K562 (cell line): ENCODE data around the gene SPDEF.

Source experiments
- RCOR1 ChIP-seq, 2 experiments: IDR thresholded peaks; 2 replicates each; pipeline ENCODE4 v1.6.1; 2012; ENCODE audit warnings: low read depth in 2 of 2, low read length in 2 of 2, borderline replicate concordance in 1 of 2, improper control_type of control experiment in 1 of 2
- TF ChIP-seq, protein P1 (sequence below): sonication (generic); formaldehyde crosslinking; IDR thresholded peaks from 2 replicates; pipeline ENCODE4 v1.4.0; 2020; ENCODE audit warnings: mild to moderate bottlenecking, missing genetic modification reagents
- TF ChIP-seq, protein P2 (sequence below), 3 experiments: IDR thresholded peaks in 2 of 3; conservative IDR thresholded peaks in 1 of 3; 2 replicates each; pipeline ENCODE4 v1.5.1; 2011 to 2012; ENCODE audit warnings: low read length in 3 of 3, mild to moderate bottlenecking in 3 of 3, control low read depth in 2 of 3, improper control_type of control experiment in 1 of 3, inconsistent platforms in 1 of 3, low read depth in 1 of 3, mixed read lengths in 1 of 3, moderate library complexity in 1 of 3; ENCODE audit not compliant: insufficient read depth in 2 of 3
- TF ChIP-seq, protein P3 (sequence below): sonication (generic); formaldehyde crosslinking; IDR thresholded peaks from 2 replicates; pipeline ENCODE4 v1.8.1; 2022; ENCODE audit warnings: missing genetic modification reagents

DNA sequence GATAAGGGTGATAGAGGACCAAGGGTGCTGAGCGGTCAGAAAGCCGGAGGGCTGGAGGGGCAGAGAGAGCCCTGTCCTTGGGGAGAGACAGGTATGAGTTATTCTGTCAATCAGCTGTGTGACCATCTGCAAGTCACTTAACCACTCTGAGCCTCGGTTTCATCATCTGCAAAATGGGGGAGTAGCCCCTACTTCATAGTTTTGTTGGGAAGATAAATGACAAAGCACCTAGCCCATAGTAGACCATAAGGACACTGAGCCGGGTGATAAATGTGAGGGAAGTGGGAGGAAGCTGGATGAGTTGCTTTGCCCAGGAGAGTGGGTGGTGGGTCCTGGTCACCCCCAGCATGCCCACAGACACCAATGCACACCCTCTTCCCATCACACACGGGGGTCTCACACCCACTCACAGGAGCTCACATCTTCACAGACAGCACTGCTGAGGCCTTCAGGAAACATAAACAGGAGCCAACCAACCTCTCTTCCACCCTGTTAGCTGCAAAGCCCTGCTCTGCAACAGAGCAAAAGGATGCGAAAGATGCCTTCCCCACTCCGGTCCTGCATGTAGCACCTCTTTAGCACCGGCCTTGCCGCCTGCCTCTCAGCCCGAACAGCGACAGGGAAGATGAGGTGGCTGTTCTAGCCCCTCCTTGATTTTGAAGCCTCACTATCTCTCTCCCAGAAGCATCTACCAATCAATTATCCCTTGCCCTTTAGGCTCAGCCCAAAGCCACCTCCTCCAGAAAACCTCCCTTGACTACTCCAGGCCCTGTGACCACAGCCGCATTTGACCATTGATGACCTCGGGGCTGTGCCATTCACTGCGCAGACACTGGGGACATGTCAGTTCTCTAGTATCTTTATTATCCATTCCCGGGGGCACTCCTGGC lies 18.9 kb downstream of the SPDEF start:
- TF ChIP-seq, protein P1, sequence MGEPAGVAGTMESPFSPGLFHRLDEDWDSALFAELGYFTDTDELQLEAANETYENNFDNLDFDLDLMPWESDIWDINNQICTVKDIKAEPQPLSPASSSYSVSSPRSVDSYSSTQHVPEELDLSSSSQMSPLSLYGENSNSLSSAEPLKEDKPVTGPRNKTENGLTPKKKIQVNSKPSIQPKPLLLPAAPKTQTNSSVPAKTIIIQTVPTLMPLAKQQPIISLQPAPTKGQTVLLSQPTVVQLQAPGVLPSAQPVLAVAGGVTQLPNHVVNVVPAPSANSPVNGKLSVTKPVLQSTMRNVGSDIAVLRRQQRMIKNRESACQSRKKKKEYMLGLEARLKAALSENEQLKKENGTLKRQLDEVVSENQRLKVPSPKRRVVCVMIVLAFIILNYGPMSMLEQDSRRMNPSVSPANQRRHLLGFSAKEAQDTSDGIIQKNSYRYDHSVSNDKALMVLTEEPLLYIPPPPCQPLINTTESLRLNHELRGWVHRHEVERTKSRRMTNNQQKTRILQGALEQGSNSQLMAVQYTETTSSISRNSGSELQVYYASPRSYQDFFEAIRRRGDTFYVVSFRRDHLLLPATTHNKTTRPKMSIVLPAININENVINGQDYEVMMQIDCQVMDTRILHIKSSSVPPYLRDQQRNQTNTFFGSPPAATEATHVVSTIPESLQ (CRISPR knock-in tag): no peak
- TF ChIP-seq, protein P2, sequence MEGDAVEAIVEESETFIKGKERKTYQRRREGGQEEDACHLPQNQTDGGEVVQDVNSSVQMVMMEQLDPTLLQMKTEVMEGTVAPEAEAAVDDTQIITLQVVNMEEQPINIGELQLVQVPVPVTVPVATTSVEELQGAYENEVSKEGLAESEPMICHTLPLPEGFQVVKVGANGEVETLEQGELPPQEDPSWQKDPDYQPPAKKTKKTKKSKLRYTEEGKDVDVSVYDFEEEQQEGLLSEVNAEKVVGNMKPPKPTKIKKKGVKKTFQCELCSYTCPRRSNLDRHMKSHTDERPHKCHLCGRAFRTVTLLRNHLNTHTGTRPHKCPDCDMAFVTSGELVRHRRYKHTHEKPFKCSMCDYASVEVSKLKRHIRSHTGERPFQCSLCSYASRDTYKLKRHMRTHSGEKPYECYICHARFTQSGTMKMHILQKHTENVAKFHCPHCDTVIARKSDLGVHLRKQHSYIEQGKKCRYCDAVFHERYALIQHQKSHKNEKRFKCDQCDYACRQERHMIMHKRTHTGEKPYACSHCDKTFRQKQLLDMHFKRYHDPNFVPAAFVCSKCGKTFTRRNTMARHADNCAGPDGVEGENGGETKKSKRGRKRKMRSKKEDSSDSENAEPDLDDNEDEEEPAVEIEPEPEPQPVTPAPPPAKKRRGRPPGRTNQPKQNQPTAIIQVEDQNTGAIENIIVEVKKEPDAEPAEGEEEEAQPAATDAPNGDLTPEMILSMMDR (IDR thresholded peaks at IDR 0.05 in 2 of 3, conservative IDR thresholded peaks at IDR 0.05 in 1 of 3; ENCODE audit: insufficient read depth in 2 of 3, low read depth in 1 of 3, low read length in 3 of 3): no peak
- peak in 1 of 2 experiments; percentile 75; a peak in 2 of 4 replicates for TF ChIP-seq RCOR1 (IDR thresholded peaks at IDR 0.05; ENCODE audit: borderline replicate concordance in 1 of 2, low read depth in 2 of 2, low read length in 2 of 2)
- TF ChIP-seq, protein P3, sequence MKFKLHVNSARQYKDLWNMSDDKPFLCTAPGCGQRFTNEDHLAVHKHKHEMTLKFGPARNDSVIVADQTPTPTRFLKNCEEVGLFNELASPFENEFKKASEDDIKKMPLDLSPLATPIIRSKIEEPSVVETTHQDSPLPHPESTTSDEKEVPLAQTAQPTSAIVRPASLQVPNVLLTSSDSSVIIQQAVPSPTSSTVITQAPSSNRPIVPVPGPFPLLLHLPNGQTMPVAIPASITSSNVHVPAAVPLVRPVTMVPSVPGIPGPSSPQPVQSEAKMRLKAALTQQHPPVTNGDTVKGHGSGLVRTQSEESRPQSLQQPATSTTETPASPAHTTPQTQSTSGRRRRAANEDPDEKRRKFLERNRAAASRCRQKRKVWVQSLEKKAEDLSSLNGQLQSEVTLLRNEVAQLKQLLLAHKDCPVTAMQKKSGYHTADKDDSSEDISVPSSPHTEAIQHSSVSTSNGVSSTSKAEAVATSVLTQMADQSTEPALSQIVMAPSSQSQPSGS (CRISPR knock-in tag): no peak
